NB4 (cell line): Measurements from ENCODE around the gene PROK2.

Experiments used
- DNase-seq: peaks from one replicate; pipeline ENCODE4 v3.0.0; 2010; ENCODE audit warnings: low read depth
- H3K4me3 ChIP-seq: one replicate; pipeline ENCODE4 v1.5.1; 2011; ENCODE audit warnings: mild to moderate bottlenecking, low read depth, low read length, moderate library complexity
- CTCF ChIP-seq: IDR thresholded peaks from one replicate; pipeline ENCODE4 v1.5.1; 2012; ENCODE audit warnings: low read depth, low read length
- MAX ChIP-seq: IDR thresholded peaks from 2 replicates; pipeline ENCODE4 v1.6.1; 2011; ENCODE audit warnings: low read depth, low read length
- MYC ChIP-seq: IDR thresholded peaks from 2 replicates; pipeline ENCODE4 v1.6.1; 2011; ENCODE audit warnings: low read depth, low read length
- POLR2A ChIP-seq: IDR thresholded peaks from 2 replicates; pipeline ENCODE4 v1.6.1; 2011; ENCODE audit warnings: mild to moderate bottlenecking; ENCODE audit not compliant: insufficient read length; ENCODE audit errors: extremely low read depth

Gene PROK2

DNA sequence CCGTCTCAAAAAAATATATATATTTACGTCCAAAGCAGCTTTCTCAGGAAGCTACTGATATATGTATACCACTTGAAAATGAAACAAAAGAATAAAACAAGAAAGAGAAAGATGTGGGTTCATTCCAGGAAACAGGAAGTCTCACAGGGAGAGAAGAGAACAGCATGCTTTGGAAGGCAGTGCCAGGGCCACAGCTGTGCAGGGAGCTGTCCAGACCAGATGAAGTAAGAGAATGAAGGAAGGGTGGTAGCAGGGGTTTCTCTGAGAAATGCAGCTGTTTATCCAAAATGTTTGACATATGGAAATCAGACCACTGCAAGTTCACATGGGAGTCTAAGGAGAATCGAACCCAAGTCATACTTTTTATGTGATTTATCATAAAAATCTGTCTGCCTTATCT is 40.2 kb downstream of the PROK2 start:
- no peak for TF ChIP-seq POLR2A
- TF ChIP-seq CTCF = no peak
- no peak for TF ChIP-seq MAX
- H3K4me3 ChIP-seq = no peak overlapping the region
- no peak for DNase-seq

GRCh38 chr3:71742621-71743020 is 42.3 kb downstream of the PROK2 start:
- DNase-seq = no peak
- H3K4me3 ChIP-seq = no peak overlapping the region
- no peak for TF ChIP-seq POLR2A
- no peak for TF ChIP-seq CTCF
- TF ChIP-seq MAX = no peak
- no peak for TF ChIP-seq MYC

DNA sequence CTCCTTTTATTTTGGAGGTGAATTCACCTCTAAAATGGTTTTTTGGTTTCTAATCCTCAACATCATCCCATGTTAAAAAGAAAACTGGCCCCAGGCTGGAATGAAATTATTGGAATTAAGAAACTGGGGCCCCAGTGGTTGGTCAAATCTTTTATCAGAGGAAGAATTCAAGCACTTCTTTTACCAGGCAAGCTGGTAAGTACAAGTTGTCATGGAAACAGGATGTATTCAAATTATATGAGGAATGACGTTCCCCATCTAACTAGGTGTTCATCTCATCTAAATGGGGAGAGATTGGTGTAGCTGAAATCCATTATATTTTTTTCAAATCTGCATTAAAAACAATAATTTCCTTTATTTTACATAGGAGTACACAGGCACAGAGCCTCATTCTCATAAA is 50.1 kb downstream of the PROK2 start:
- H3K4me3 ChIP-seq = no peak overlapping the region
- TF ChIP-seq MAX (no peak), POLR2A (no peak), MYC (no peak), CTCF (no peak)
- DNase-seq = no peak

- DNase-seq = no peak
- TF ChIP-seq CTCF = no peak
- TF ChIP-seq MAX = no peak
- no peak for TF ChIP-seq MYC
- TF ChIP-seq POLR2A = no peak
Measured at GRCh38 chr3:71733319-71733718, 51.6 kb downstream of the PROK2 start.

GRCh38 chr3:71732637-71733036 is 52.3 kb downstream of the PROK2 start:
- no peak for DNase-seq
- H3K4me3 ChIP-seq = no peak overlapping the region
- TF ChIP-seq POLR2A = no peak
- no peak for TF ChIP-seq CTCF
- peak; percentile 38; the same call in 1 of the 2 replicates for TF ChIP-seq MAX
- TF ChIP-seq MYC = no peak

More at GRCh38 chr3:71733319-71733718, 51.6 kb downstream of the PROK2 start:
- H3K4me3 ChIP-seq = no peak overlapping the region
